Stimulated activated naive B cell treated with anti-CD40 and anti-IgM and Interleukin-4, amounts not matched to agents 10 μg/mL and 1 μg/mL and 100 μg/mL, for 72 hours (primary cell): ENCODE measurements around the gene DIAPH3.

Experiments
- ATAC-seq, 2 donors: fragments of 150-1000 bp; cut with Tn5 transposase; replicated peaks; 2 replicates each; pipeline ENCODE4 v1.10.0; 2021; ENCODE audit warnings: moderate library complexity in 1 of 2
- DNase-seq: peaks from one replicate; pipeline ENCODE4 v3.0.0; 2021
- H3K27ac Mint-ChIP-seq: one replicate; pipeline ENCODE4 v1.8.0; 2022; ENCODE audit warnings: mild to moderate bottlenecking, mixed read lengths
- H3K27me3 Mint-ChIP-seq, 2 donors: one replicate each; pipeline ENCODE4 v1.8.0; 2022; ENCODE audit warnings: mixed read lengths in 2 of 2
- H3K36me3 Mint-ChIP-seq, 2 donors: one replicate each; pipeline ENCODE4 v1.8.0; 2022; ENCODE audit warnings: mixed read lengths in 2 of 2, mild to moderate bottlenecking in 1 of 2
- H3K4me1 Mint-ChIP-seq, 2 donors: one replicate each; pipeline ENCODE4 v1.8.0; 2022; ENCODE audit warnings: mixed read lengths in 2 of 2, mild to moderate bottlenecking in 1 of 2
- H3K4me3 Mint-ChIP-seq, 2 donors: one replicate each; pipeline ENCODE4 v1.8.0; 2022; ENCODE audit warnings: mild to moderate bottlenecking in 2 of 2, mixed read lengths in 2 of 2, moderate library complexity in 1 of 2
- H3K9me3 Mint-ChIP-seq, 2 donors: one replicate each; pipeline ENCODE4 v1.8.0; 2022; ENCODE audit warnings: mixed read lengths in 2 of 2, mild to moderate bottlenecking in 1 of 2

DIAPH3 gene

DNA sequence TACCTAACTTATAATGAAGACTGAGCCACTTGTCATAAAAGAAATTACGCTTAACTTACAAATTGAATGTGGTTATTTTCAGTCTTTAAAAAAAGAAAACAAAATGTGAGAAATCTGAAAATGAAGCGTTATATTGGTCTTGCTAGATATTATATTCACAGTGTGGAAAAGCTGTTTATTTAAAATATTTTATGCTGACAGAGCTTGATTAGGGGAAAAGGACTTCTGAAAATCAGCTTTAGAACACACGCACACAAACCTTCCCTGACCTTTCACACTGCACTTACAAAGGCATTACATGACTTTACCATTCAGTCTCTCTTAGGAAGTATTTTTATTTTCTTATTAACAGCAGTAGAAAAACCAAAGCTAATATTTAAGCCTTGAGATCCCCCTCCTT lies 461.5 kb downstream of the DIAPH3 start:
- Mint-ChIP-seq H3K9me3 (no peaks in the 10 kb centered on the region), H3K36me3 (no peaks in the 10 kb centered on the region), H3K27me3 (no peaks in the 10 kb centered on the region), H3K27ac (no peak overlapping the region), H3K4me3 (no peak overlapping the region), H3K4me1 (no peaks in the 10 kb centered on the region)
- DNase-seq (no peak), ATAC-seq (no peak)

DNA sequence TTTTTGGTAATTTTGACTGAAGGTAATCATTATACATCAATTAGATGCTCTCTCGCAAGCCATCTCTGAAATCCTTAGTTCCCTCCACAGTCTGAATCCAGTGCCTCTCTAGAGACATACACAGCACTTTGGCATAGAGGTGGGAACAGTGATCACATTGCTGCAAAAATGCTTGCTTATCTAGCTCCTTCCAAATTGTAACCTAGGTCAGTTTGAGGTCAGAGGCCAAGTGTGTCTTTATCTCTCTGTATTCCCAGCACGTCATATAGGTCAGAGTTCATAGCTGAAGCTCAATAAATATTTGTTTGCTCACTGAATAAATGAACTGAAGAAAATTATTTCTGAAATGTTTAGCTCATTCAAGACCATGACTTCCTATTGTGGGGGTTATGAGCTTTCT lies 462.5 kb downstream of the DIAPH3 start:
- no peaks in the 10 kb centered on the region for H3K27me3 Mint-ChIP-seq
- ATAC-seq = no peak
- no peak overlapping the region for H3K27ac Mint-ChIP-seq
- H3K36me3 Mint-ChIP-seq = no peaks in the 10 kb centered on the region
- no peaks in the 10 kb centered on the region for H3K4me1 Mint-ChIP-seq
- no peak overlapping the region for H3K4me3 Mint-ChIP-seq
- no peak for DNase-seq
- no peaks in the 10 kb centered on the region for H3K9me3 Mint-ChIP-seq

DNA sequence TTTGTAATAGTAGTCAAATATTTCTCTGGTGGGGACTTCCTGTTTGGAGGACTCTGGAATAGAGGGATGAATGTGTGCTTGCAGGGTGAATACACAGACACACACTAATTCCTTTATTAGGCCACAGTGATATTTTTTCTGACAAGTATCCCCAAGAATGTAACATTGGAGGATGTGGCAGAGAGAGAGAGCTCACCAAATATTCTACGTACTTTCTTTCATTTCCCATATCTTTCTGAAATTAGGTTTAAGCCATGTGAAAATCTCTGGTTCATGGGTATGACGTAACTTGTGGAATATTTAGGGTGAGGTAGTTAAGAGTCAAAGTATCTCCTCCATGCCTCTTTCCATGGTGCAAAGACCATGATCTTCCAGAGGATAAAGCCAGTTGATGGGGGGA lies 463.4 kb downstream of the DIAPH3 start:
- Mint-ChIP-seq H3K27me3 (no peaks in the 10 kb centered on the region), H3K36me3 (no peaks in the 10 kb centered on the region), H3K4me3 (no peak overlapping the region), H3K27ac (no peak overlapping the region), H3K9me3 (no peaks in the 10 kb centered on the region), H3K4me1 (no peaks in the 10 kb centered on the region)
- ATAC-seq = no peak
- no peak for DNase-seq

DNA sequence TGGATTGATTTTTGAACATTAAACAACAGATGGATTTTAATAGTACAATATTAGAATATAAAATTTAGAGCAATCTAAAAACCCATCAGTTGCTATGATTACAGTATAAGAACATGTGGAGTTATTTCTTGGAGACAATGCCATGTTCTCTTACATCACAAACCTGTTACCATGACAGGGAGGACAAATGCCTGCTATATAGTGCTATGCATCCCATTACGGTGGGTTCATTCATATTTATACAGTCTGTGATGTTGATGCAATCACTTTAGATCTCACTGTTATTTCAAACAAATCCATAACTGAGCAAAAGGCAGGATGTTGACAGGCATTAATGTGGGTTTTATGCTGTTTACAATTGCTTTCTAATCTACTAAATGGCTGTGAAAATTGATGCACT lies 467.5 kb downstream of the DIAPH3 start:
- Mint-ChIP-seq H3K4me3 (no peak overlapping the region), H3K27ac (no peak overlapping the region), H3K9me3 (no peaks in the 10 kb centered on the region), H3K27me3 (no peaks in the 10 kb centered on the region), H3K36me3 (no peaks in the 10 kb centered on the region), H3K4me1 (no peaks in the 10 kb centered on the region)
- ATAC-seq = no peak
- no peak for DNase-seq

DNA sequence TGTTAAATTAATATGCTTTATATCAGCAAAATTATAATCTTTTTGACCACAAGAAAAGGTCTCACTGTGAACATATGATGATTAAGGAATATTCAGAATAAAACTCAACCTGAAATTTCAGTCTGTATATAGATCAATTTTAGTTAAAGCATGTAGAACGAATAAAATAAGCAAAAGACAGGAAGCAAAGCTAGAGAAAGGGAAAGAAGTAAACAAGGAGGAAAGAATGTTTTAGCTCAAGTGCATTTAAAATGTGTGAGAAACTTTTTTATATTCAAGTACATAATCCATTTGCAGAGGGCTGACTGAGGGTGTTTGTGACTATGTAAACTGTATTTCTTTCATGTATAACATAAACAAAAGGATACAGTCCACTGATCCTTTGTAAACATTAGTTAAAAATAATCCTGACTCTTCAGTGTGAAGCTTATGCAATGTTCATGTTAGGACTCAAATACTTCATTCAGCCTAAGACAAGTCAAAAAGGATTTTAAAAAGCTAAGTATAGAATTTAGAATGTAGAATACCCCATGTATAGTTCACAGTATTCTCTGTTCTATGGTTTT lies 472.1 kb downstream of the DIAPH3 start:
- H3K27ac Mint-ChIP-seq = no peak overlapping the region
- peaks cover 0 to 4% of the 10 kb centered on the region in 2 donors for H3K4me1 Mint-ChIP-seq
- no peak for DNase-seq
- H3K4me3 Mint-ChIP-seq = no peak overlapping the region
- H3K27me3 Mint-ChIP-seq = no peaks in the 10 kb centered on the region
- no peaks in the 10 kb centered on the region for H3K36me3 Mint-ChIP-seq
- no peak for ATAC-seq
- no peaks in the 10 kb centered on the region for H3K9me3 Mint-ChIP-seq

DNA sequence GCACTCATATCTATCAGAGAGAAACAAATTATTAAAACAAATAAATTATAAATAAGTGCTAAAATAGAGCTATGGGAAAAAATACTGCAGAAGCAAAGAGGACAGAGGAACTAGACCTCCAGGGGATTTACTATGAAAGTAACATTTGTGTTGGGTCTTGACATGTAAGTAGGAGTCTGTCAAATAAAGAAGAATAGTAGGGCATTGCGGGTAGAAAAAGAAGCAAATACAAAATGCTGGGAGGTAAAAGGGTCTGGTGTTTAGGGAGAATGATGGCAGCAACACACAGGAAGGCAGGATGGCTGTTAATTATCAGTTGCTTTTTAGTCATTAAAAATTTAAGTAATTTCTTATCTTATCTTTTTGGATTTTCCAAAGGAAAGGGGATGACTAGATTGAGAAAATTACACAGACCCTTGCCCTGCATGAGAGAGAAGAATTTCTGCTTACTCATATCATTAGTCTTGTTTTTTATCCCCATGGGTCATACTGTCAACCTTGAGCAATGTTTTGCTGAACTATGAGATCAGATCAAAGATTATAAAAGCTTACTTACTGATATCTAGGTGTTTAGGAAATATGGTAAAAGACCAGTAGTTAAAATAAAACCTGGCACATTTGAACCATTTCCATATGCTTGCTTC lies 472.7 kb downstream of the DIAPH3 start:
- Mint-ChIP-seq H3K36me3 (no peaks in the 10 kb centered on the region), H3K4me1 (peaks cover 0 to 4% of the 10 kb centered on the region in 2 donors), H3K27me3 (no peaks in the 10 kb centered on the region), H3K9me3 (no peaks in the 10 kb centered on the region), H3K4me3 (no peak overlapping the region), H3K27ac (no peak overlapping the region)
- DNase-seq (no peak), ATAC-seq (no peak)

DNA sequence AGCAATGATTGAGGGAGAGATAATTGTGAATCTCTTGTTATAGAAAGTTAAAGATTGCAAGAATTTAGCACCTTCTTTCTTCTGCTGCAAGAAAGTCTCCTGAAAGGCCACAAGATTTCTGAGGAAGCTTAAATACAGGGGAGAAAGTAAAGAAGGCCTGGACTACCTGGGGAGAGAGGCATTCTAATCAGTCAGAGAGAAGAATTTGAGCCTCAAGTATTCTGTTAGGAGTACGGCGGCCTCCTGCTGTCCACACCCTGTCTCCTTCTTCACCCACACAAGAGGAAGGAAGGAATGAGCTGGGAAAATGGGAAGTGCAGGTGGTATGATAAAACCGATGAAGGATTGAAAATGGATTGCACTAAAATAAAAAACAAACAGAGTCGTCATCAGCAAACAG lies 474.7 kb downstream of the DIAPH3 start:
- Mint-ChIP-seq H3K4me1 (peaks cover 0 to 4% of the 10 kb centered on the region in 2 donors), H3K27me3 (no peaks in the 10 kb centered on the region), H3K27ac (no peak overlapping the region), H3K9me3 (no peaks in the 10 kb centered on the region), H3K4me3 (no peak overlapping the region), H3K36me3 (no peaks in the 10 kb centered on the region)
- no peak for DNase-seq
- no peak for ATAC-seq

DNA sequence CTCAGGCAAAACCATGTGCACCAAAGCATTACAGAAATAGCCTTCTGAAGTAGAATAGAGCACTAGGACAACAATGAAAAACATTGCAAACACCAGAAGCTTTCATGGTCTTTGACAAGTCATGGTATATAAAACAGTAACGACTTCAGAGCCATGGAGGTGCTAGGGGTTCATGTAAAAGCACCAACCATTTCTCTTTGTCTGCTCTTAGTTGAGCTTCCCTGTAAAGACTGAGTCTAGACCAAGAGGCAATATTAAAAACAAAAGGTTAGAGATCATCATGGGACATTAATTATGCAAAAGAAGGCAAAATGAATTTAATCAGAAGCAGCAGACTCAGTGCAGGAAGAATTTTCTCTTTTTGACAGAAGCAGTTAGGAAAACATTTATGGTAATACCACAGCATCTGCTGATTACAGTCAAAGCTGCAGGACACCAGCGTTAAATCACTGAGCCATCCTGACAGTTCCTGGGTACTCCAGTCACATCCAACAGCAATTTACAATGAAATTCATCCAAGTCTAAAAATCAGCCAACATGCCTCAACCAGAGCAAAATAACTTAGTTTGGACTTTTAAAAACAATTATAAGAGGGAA lies 476.8 kb downstream of the DIAPH3 start:
- H3K36me3 Mint-ChIP-seq = no peaks in the 10 kb centered on the region
- no peaks in the 10 kb centered on the region for H3K9me3 Mint-ChIP-seq
- no peak overlapping the region for H3K4me3 Mint-ChIP-seq
- H3K4me1 Mint-ChIP-seq = peaks cover 0 to 4% of the 10 kb centered on the region in 2 donors
- no peaks in the 10 kb centered on the region for H3K27me3 Mint-ChIP-seq
- no peak overlapping the region for H3K27ac Mint-ChIP-seq
- DNase-seq (no peak), ATAC-seq (no peak)

DNA sequence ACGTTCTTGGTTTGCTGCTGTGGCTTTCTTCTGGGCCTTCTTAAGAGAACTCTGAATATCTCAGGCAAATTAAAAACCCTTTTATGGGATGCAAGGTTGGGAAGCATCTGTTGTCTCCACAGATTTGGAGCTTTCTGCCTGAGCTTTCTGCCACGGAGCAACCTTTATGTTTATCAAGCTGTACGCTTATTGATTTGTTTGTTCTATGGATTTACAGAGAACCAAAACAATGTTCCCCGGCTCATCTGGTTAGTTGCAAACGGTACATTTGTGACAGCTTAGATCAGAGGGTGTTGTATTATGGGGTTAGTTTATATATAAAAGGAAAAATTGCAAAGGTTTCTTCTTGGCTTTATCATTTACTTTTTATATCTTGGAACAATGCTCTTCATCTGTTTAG lies 479.6 kb downstream of the DIAPH3 start:
- Mint-ChIP-seq H3K4me1 (no peaks in the 10 kb centered on the region), H3K27me3 (no peaks in the 10 kb centered on the region), H3K9me3 (no peaks in the 10 kb centered on the region), H3K4me3 (no peak overlapping the region), H3K27ac (no peak overlapping the region), H3K36me3 (no peaks in the 10 kb centered on the region)
- DNase-seq (no peak), ATAC-seq (no peak)

DNA sequence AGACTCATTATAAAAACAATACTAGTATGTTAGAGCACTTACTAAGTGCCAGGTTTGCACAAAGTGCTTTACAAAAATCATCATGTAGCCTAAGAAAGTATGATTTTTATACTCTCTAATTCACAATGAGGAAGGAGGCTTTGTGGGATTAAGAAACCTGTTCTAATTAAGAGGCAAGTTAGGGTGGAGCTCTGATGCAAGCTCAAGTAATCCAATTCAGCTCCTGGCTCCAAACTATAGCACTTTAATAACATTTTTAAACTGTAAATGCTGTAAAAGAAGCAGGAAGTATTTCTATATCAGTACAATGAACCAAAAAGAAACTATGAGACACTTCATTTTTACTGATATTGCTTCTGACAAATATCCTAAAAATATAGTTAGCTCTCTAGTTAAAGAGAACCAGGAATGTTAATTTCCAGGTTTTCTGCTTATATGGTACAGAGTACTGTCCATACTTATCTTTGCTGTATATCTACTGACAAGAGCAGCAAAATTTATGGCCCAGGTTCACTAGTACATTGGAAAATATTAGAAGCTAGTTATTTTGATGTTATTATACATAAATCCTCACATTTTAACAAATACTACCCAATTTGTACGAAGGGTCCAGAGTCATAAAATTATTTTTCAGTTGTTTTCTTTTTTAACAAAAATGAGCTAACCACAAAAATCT lies 482.0 kb downstream of the DIAPH3 start:
- DNase-seq (no peak), ATAC-seq (no peak)
- H3K4me3 Mint-ChIP-seq = no peak overlapping the region
- no peaks in the 10 kb centered on the region for H3K27me3 Mint-ChIP-seq
- H3K27ac Mint-ChIP-seq = no peak overlapping the region
- H3K9me3 Mint-ChIP-seq = no peaks in the 10 kb centered on the region
- H3K36me3 Mint-ChIP-seq = no peaks in the 10 kb centered on the region
- no peaks in the 10 kb centered on the region for H3K4me1 Mint-ChIP-seq

DNA sequence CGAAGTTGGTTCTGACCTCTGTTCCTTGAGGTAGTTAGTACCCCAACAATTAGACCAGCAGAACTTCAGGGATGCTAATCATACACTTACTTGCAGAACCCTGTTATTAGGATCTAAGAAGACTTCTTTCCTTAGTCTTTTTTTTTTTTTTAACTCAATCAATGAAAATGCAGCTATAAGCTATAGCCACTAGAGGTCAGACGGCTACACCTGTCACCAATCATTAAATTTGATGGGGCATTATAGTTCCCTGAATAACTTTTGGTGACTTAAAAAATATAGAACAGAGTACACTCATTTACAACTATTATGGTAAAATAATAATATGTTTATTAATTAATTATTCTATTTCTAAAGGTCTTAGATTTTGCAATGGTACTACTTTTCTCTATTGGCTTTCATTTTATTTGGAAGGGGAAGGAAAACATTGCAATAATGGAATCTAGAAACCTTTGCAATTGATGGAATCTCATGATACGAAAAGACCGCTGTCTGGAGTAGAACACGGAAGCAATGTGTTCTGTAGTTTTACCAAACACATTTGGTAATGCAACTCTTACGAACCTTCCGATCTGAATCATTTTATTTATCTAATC lies 483.2 kb downstream of the DIAPH3 start:
- Mint-ChIP-seq H3K4me3 (no peak overlapping the region), H3K27me3 (no peaks in the 10 kb centered on the region), H3K9me3 (no peaks in the 10 kb centered on the region), H3K36me3 (no peaks in the 10 kb centered on the region), H3K4me1 (no peaks in the 10 kb centered on the region), H3K27ac (no peak overlapping the region)
- DNase-seq = no peak
- ATAC-seq = peak in 1 of 2 donors; percentile 34

DNA sequence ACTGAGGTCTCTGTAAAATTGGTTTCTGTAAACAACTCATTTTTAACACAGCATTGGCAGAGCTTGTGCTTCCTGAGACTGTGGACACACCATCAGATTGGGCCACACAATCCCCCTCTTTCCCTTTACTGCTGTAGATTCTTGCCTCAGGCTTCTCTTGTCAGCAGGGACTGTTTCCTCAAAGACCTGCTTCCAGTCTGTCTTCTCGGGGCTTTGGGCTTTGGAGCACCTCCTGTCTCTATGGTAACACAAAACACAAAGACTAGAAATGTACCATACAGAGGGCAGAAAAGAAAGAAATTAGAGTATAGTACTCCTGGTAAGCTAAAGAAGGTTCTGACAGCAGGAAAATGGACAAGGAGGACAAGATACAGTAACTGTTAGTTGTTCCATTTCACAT lies 484.5 kb downstream of the DIAPH3 start:
- no peak for DNase-seq
- no peaks in the 10 kb centered on the region for H3K27me3 Mint-ChIP-seq
- no peak overlapping the region for H3K4me3 Mint-ChIP-seq
- no peaks in the 10 kb centered on the region for H3K36me3 Mint-ChIP-seq
- no peaks in the 10 kb centered on the region for H3K9me3 Mint-ChIP-seq
- H3K27ac Mint-ChIP-seq = no peak overlapping the region
- no peak for ATAC-seq
- no peaks in the 10 kb centered on the region for H3K4me1 Mint-ChIP-seq

DNA sequence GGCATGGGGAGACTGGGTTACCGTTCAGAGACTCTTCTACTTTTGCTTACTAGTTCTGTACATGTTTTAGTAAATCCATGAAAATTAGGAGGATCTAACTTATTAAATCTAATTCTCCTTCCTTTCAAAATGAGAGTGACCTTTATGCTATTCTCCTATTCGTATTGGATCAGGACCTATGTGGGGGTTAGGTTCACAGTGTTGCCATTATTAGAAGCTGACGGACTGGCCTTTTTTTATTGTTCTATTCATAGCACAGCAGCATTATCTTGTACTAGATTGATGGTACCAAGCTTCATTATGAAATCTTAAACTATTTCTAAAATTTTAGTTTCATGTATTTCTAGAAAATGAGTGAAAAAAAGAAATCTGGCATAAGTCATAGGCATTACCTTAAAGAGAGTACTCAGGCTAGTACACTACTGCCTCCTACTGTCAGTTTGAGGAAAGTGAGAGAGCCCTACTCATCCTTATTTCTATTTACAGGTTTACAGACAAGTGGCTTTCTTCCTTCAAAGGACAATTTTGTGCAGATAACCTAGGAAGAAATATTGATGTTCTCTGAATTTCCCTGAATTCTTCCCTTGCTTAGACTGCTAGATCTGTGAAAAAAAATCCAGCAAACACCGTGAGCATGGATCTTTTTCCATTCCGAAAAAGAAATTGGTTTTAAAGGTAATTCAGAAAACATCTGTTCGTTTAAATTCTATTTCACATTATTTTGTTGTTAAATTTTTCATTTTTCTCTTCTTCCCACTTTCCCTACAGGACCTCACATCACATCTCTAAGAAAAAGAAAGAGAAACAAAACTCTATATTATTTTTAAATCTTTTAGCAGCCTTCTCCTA lies 485.5 kb downstream of the DIAPH3 start:
- Mint-ChIP-seq H3K27ac (no peak overlapping the region), H3K4me1 (peaks cover under 1 to 2% of the 10 kb centered on the region in 2 donors), H3K27me3 (no peaks in the 10 kb centered on the region), H3K9me3 (no peaks in the 10 kb centered on the region), H3K36me3 (no peaks in the 10 kb centered on the region), H3K4me3 (no peak overlapping the region)
- ATAC-seq (peak; percentile 71 to 78), DNase-seq (no peak)

DNA sequence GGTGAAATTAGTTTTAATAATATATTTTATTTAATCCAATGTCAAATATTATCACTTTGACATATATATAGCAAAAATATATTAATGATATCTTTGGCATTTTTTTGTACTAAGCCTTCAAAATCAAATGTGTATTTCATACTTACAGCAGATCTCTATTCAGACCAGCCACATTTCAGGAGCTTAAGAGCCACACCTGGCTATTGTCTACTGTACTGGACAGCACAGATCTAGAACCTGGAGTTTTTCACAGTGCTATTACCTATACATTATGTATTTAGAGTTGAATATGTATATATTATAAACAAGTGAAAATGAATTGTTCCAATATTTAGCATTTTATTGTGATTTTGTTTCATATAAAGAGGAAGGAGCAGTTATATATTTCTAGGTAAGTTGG lies 486.3 kb downstream of the DIAPH3 start:
- no peak for ATAC-seq

More for the DNA sequence above, 486.3 kb downstream of the DIAPH3 start:
- no peak for DNase-seq
- H3K27ac Mint-ChIP-seq = no peak overlapping the region
- H3K27me3 Mint-ChIP-seq = no peaks in the 10 kb centered on the region
- H3K4me1 Mint-ChIP-seq = peaks cover 2 to 5% of the 10 kb centered on the region in 2 donors
- H3K4me3 Mint-ChIP-seq = no peak overlapping the region
- no peaks in the 10 kb centered on the region for H3K9me3 Mint-ChIP-seq
- no peaks in the 10 kb centered on the region for H3K36me3 Mint-ChIP-seq
